ENCODE results near the gene WDR5. TPM values are rescaled to one million over a fixed set of nuclear protein-coding genes. Genes with fewer than 3 reads are reported as not detected.

Gene WDR5
- total and polyA plus RNA-seq, 2 of the 13 experiments (the other 11 are each of a cell fraction or from before 2014, with no cell fraction given) = 34.3 TPM

DNA sequence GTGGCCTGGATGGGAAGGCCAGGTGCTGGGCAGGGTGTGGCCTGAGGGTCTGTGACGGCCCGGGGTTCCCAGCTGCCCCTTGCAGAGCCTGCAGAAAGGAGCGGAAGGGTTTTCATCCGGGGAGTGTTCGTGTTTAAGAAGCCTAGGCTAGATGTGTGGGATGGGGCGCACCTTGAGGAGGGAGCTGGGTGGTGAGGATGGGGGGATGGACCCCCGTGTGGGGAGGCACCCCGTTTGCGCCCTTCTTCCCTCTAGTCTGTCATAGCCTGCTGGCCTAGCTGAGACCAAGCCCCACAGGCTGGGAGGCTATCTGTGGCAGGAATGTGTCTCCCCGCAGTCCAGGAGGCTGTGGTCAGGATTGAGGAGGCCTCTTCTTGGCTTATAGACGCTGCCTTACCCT lies 16.6 kb downstream of the WDR5 start:
- ATAC-seq = no peak
- in situ Hi-C loops (cut with HindIII; ENCODE audit: extremely low pct_ligation_motif_present, low pct_unique_long_range_greater_than_20kb) = no loop called here
- H3K4me3 ChIP-seq (replicated peaks in 1 of 3; ENCODE audit: insufficient read depth in 1 of 3, low read depth in 2 of 3, low read length in 3 of 3) = no peak overlapping the region
- no peaks in the 10 kb centered on the region for H4K20me1 ChIP-seq (ENCODE audit: insufficient read depth, low read length)
- intact Hi-C loops (cut with micrococcal nuclease; ENCODE audit: unreplicated experiment) = no loop called here
- no TSS peak for BruUV-seq (replicated peaks)
- no peak overlapping the region for H2AFZ ChIP-seq (ENCODE audit: low read length)
- ChIA-PET POLR2A (no interaction called here), CTCF (ENCODE audit: low intra/inter-chr PET ratio, low total read pairs) (no interaction called here)
- TF ChIP-seq HHEX (CRISPR knock-in tag; IDR thresholded peaks at IDR 0.05) (no peak), HMG20B (CRISPR knock-in tag; conservative IDR thresholded peaks at IDR 0.05) (no peak), ZSCAN25 (CRISPR knock-in tag; IDR thresholded peaks at IDR 0.05) (no peak), HMGA1 (CRISPR knock-in tag; conservative IDR thresholded peaks at IDR 0.05) (no peak), ZNF724P (CRISPR knock-in tag; IDR thresholded peaks at IDR 0.05; ENCODE audit: borderline replicate concordance) (no peak), PPARG (CRISPR knock-in tag; conservative IDR thresholded peaks at IDR 0.05) (no peak), RXRA (CRISPR knock-in tag; IDR thresholded peaks at IDR 0.05) (no peak), CBX2 (IDR thresholded peaks at IDR 0.05; ENCODE audit: low read depth, low read length) (no peak), CBX2 (CRISPR knock-in tag; IDR thresholded peaks at IDR 0.05; ENCODE audit: low read depth) (no peak), SALL1 (CRISPR knock-in tag; IDR thresholded peaks at IDR 0.05) (no peak), DNMT1 (CRISPR knock-in tag; IDR thresholded peaks at IDR 0.05) (no peak), ZNF263 (CRISPR knock-in tag; IDR thresholded peaks at IDR 0.05) (no peak)
- TF ChIP-seq, protein P1, sequence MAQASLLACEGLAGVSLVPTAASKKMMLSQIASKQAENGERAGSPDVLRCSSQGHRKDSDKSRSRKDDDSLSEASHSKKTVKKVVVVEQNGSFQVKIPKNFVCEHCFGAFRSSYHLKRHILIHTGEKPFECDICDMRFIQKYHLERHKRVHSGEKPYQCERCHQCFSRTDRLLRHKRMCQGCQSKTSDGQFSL (CRISPR knock-in tag; IDR thresholded peaks at IDR 0.05) = no peak
- TF ChIP-seq, protein P2, sequence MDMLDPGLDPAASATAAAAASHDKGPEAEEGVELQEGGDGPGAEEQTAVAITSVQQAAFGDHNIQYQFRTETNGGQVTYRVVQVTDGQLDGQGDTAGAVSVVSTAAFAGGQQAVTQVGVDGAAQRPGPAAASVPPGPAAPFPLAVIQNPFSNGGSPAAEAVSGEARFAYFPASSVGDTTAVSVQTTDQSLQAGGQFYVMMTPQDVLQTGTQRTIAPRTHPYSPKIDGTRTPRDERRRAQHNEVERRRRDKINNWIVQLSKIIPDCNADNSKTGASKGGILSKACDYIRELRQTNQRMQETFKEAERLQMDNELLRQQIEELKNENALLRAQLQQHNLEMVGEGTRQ (IDR thresholded peaks at IDR 0.05; ENCODE audit: low read depth, low read length) = no peak
- TF ChIP-seq, protein P2 (CRISPR knock-in tag; IDR thresholded peaks at IDR 0.05; ENCODE audit: borderline replicate concordance) = no peak
- TF ChIP-seq, protein P3, sequence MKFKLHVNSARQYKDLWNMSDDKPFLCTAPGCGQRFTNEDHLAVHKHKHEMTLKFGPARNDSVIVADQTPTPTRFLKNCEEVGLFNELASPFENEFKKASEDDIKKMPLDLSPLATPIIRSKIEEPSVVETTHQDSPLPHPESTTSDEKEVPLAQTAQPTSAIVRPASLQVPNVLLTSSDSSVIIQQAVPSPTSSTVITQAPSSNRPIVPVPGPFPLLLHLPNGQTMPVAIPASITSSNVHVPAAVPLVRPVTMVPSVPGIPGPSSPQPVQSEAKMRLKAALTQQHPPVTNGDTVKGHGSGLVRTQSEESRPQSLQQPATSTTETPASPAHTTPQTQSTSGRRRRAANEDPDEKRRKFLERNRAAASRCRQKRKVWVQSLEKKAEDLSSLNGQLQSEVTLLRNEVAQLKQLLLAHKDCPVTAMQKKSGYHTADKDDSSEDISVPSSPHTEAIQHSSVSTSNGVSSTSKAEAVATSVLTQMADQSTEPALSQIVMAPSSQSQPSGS (CRISPR knock-in tag; IDR thresholded peaks at IDR 0.05) = no peak
- no peaks in the 10 kb centered on the region for H3K27me3 ChIP-seq (ENCODE audit: control insufficient read depth in 1 of 2, insufficient read depth in 2 of 2, low read length in 2 of 2)
- no peak for FAIRE-seq
- H3K4me1 ChIP-seq (ENCODE audit: insufficient read depth, low read length) = no peaks in the 10 kb centered on the region
- no peak for DNase-seq (ENCODE audit: low spot score)
- no peak overlapping the region for H3K27ac ChIP-seq (ENCODE audit: extremely low read length, insufficient read depth, low read length)
- no peaks in the 10 kb centered on the region for H3K79me2 ChIP-seq (ENCODE audit: insufficient read depth, low read length)
- no peak overlapping the region for H3K9ac ChIP-seq (ENCODE audit: insufficient read depth, low read depth, low read length)
- WGBS (ENCODE audit: low lambda C conversion rate) = 98% methylated on average over 9 of the region's 11 CpGs
- H3K36me3 ChIP-seq (replicated peaks in 1 of 2; ENCODE audit: control insufficient read depth in 1 of 2, insufficient read depth in 2 of 2, low read length in 2 of 2) = peaks cover 52 to 94% of the 10 kb centered on the region in 2 experiments
- no peaks in the 10 kb centered on the region for H3K9me3 ChIP-seq (ENCODE audit: low read length)
- H3K4me2 ChIP-seq (ENCODE audit: low read depth, low read length) = no peak overlapping the region
